Ishikawa (cell line): Measurements from ENCODE around the gene SHISA5.

Source experiments
- CEBPB ChIP-seq: IDR thresholded peaks from 2 replicates; pipeline ENCODE4 v1.6.1; 2012
- CREB1 ChIP-seq: IDR thresholded peaks from 2 replicates; pipeline ENCODE4 v1.6.1; 2012; ENCODE audit warnings: low read depth
- EGR1 ChIP-seq: IDR thresholded peaks from 2 replicates; pipeline ENCODE4 v1.6.1; 2012
- EP300 ChIP-seq: IDR thresholded peaks from 2 replicates; pipeline ENCODE4 v1.6.1; 2012; ENCODE audit warnings: borderline replicate concordance
- FOXM1 ChIP-seq: IDR thresholded peaks from 2 replicates; pipeline ENCODE4 v1.6.1; 2012; ENCODE audit warnings: low read depth, borderline replicate concordance
- NFIC ChIP-seq: IDR thresholded peaks from 2 replicates; pipeline ENCODE4 v1.6.1; 2012
- RAD21 ChIP-seq: IDR thresholded peaks from 2 replicates; pipeline ENCODE4 v1.6.1; 2012; ENCODE audit warnings: low read depth
- TAF1 ChIP-seq: IDR thresholded peaks from 2 replicates; pipeline ENCODE4 v1.6.1; 2012; ENCODE audit warnings: low read depth, mild to moderate bottlenecking
- TCF12 ChIP-seq: IDR thresholded peaks from 2 replicates; pipeline ENCODE4 v1.6.1; 2012; ENCODE audit warnings: low read depth
- TEAD4 ChIP-seq: IDR thresholded peaks from 2 replicates; pipeline ENCODE4 v1.6.1; 2012
- YY1 ChIP-seq: IDR thresholded peaks from 2 replicates; pipeline ENCODE4 v1.6.1; 2012; ENCODE audit warnings: low read depth
- ZBTB7A ChIP-seq: IDR thresholded peaks from 2 replicates; pipeline ENCODE4 v1.6.1; 2012; ENCODE audit warnings: low read depth
- TF ChIP-seq, protein P1 (sequence below): IDR thresholded peaks from 2 replicates; pipeline ENCODE4 v1.6.1; 2012; ENCODE audit warnings: low read depth, mild to moderate bottlenecking
- TF ChIP-seq, protein P2 (sequence below): IDR thresholded peaks from 2 replicates; pipeline ENCODE4 v1.6.1; 2012
- TF ChIP-seq, protein P3 (sequence below): IDR thresholded peaks from 2 replicates; pipeline ENCODE4 v1.6.1; 2012

Gene SHISA5

DNA sequence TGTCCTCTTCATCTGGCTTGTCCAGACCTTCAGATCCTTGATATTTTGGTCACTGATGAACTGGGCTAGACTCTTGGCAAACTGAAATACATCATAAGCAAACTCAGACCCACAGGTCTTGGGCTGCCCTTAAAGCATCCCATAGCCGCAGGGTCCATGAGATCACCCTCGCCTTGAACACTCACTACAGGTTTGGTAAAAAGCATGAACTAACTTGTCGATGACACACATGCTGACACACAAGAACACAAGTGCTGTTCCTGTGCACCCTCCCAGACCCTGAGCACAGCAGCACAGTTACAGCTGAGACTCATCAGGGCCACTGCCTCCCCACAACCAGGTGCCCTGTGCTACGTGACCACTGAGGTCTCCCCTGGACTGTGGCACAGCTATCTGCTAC is 31.6 kb upstream of the SHISA5 start:
- TF ChIP-seq CREB1, result no peak
- no peak for TF ChIP-seq ZBTB7A
- no peak for TF ChIP-seq FOXM1
- TF ChIP-seq, protein P1, sequence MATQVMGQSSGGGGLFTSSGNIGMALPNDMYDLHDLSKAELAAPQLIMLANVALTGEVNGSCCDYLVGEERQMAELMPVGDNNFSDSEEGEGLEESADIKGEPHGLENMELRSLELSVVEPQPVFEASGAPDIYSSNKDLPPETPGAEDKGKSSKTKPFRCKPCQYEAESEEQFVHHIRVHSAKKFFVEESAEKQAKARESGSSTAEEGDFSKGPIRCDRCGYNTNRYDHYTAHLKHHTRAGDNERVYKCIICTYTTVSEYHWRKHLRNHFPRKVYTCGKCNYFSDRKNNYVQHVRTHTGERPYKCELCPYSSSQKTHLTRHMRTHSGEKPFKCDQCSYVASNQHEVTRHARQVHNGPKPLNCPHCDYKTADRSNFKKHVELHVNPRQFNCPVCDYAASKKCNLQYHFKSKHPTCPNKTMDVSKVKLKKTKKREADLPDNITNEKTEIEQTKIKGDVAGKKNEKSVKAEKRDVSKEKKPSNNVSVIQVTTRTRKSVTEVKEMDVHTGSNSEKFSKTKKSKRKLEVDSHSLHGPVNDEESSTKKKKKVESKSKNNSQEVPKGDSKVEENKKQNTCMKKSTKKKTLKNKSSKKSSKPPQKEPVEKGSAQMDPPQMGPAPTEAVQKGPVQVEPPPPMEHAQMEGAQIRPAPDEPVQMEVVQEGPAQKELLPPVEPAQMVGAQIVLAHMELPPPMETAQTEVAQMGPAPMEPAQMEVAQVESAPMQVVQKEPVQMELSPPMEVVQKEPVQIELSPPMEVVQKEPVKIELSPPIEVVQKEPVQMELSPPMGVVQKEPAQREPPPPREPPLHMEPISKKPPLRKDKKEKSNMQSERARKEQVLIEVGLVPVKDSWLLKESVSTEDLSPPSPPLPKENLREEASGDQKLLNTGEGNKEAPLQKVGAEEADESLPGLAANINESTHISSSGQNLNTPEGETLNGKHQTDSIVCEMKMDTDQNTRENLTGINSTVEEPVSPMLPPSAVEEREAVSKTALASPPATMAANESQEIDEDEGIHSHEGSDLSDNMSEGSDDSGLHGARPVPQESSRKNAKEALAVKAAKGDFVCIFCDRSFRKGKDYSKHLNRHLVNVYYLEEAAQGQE, result no peak
- TF ChIP-seq TAF1, result no peak

DNA sequence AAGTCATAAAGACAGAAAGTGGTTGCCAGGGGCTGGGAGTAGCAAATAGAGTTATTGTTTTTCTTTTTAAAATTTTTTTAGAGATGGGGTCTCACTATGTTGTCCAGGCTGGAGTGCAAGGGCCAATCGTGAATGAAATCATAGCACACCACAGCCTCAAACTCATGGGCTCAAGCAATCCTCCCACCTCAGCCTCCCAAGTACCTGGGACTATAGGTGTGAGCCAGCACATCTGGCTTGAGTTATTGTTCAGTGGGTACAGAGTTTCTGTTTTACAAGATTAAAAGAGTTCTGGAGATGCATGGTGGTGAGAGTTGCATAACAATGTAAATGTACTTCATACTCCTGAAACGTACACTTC is 29.0 kb upstream of the SHISA5 start:
- no peak for TF ChIP-seq EGR1

DNA sequence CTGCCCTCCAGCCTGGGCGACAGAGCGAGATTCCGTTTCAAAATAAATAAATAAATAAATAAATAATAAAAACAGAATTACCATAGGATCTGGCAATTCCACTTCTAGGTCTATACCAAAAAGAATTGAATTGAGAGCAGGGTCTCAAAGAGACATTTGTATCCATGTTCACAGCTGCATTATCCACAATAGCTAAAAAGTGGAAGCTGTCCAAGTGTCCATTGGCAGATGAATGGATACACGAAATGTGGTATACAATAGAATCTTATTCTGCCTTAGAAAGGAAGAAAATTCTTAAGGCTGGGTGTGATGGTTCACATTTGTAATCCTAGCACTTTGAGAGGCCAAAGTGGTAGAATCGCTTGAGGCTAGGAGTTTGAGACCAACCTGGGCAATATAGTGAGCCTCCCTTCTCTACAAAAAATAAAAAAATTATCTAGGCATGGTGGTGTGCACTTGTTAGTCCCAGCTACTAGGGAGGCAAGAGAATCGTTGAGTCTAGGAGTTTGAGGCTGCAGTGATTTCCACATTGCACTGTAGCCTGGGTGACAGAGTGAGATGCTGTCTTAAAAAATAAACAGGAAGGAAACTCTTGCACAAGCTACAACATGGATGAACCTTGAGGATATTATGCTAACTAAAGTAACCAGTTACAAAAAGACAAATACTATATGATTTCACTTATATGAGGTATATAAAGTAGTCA is 28.4 kb upstream of the SHISA5 start:
- TF ChIP-seq, protein P2, sequence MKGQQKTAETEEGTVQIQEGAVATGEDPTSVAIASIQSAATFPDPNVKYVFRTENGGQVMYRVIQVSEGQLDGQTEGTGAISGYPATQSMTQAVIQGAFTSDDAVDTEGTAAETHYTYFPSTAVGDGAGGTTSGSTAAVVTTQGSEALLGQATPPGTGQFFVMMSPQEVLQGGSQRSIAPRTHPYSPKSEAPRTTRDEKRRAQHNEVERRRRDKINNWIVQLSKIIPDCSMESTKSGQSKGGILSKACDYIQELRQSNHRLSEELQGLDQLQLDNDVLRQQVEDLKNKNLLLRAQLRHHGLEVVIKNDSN, result no peak
- no peak for TF ChIP-seq TEAD4
- TF ChIP-seq EP300, result no peak
- TF ChIP-seq FOXM1, result no peak
- TF ChIP-seq CREB1, result no peak
- TF ChIP-seq TCF12, result no peak
- no peak for TF ChIP-seq YY1
- no peak for TF ChIP-seq EGR1
- no peak for TF ChIP-seq ZBTB7A

DNA sequence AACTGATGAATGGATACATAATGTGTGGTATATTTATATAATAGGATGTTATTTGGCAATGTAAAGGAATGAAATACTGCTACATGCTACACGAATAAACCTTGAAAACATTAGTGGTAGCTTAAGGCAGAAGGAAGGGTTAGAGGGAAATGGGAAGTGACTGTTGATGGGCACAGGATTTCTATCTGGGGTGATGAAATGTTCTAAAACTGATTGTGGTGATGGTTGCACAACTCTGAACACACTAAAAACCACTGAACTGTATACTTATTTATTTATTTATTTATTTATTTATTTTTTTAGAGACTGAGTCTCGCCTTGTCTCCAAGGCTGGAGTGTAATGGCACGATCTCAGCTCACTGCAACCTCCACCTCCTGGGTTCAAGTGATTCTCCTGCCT is 24.8 kb upstream of the SHISA5 start:
- TF ChIP-seq TAF1 (no peak), EP300 (no peak)

DNA sequence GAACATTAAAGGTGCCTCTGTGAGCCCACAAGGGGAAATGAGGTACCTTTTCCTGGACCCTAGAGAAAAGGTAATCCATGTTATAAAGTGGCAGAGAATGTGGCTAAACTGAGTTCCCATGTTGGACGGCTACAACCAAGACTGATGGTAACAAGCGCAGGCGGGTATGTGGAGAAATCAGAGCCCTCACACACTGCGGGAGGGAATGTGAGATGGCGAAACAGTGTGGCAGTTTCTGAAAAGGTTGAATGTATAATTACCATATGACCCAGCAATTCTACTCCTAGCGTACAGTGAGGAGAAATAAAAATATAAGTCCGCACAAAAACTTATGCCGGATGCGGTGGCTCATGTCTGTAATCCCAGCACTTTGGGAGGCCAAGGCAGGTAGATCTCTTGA is 24.1 kb upstream of the SHISA5 start:
- TF ChIP-seq TCF12 (no peak), RAD21 (no peak), NFIC (no peak), CREB1 (no peak), TEAD4 (no peak), CEBPB (no peak)
- TF ChIP-seq, protein P1, result no peak
- TF ChIP-seq, protein P3, sequence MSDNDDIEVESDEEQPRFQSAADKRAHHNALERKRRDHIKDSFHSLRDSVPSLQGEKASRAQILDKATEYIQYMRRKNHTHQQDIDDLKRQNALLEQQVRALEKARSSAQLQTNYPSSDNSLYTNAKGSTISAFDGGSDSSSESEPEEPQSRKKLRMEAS, result no peak

DNA sequence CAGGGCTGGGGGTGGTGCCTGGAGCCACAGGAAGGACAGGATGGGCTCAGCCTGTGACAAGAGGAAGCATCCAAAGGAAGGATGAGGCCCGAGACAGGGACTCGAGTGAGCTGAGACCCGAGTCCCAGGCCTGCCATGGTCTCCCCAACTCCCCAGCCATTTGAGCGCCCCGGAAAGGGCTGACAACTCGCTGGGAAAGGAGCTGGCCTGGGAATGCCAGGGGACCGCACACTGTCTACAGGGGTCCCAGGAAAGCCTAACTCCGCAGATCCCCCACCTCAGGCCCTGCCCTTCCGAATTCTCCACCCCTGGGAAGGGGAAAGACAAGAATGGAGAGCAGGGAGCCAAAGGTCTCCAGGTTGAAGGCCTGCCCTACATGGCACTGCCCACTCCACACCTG is 21.0 kb upstream of the SHISA5 start:
- no peak for TF ChIP-seq TEAD4
- TF ChIP-seq, protein P3, result no peak
- TF ChIP-seq EP300, result no peak
- TF ChIP-seq EGR1, result no peak
- no peak for TF ChIP-seq ZBTB7A
- no peak for TF ChIP-seq FOXM1
- no peak for TF ChIP-seq TAF1
- no peak for TF ChIP-seq NFIC
- no peak for TF ChIP-seq CEBPB

DNA sequence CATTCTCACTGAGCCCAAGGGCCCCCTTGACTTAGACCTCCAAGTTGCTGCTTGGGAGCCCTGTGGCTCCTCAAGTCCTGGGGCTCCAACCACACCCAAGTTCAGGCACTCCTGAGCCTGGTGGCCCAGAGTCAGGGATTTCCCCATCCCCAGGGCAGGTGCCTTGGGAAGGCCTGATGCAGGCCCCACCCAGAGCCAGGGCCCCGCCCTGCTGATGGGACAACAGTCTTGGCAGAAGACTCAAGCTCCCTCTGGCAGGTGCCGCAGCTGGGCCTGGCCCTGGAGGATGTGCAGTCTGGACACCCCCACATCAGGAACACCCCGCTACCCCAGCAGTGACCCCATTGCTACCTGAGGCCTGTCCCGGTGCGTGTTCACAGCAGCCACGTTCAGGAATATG is 17.7 kb upstream of the SHISA5 start:
- TF ChIP-seq ZBTB7A (no peak), TEAD4 (no peak), EGR1 (no peak), CREB1 (no peak), RAD21 (no peak), FOXM1 (no peak)
- TF ChIP-seq, protein P3, result no peak
- TF ChIP-seq, protein P2, result no peak
- TF ChIP-seq, protein P1, result no peak
